SJSA1 (cell line): ENCODE measurements around the gene PFDN4. TPM values are rescaled to one million over a fixed set of nuclear protein-coding genes. Genes with fewer than 3 reads are reported as not detected.

Source experiments
- DNase-seq, 2 experiments: peaks; one replicate each; pipeline ENCODE4 v3.0.0-alpha.2; 2015 to 2020; ENCODE audit warnings: low spot score in 2 of 2, low read depth in 1 of 2
- H3K27ac ChIP-seq: fragments of 250-450 bp; sonication (Bioruptor Pico); 2 replicates; pipeline ENCODE4 v1.5.1; 2020; ENCODE audit warnings: mild to moderate bottlenecking, moderate library complexity
- H3K27me3 ChIP-seq: fragments of 250-450 bp; sonication (Bioruptor Pico); replicated peaks from 2 replicates; pipeline ENCODE4 v1.5.1; 2020; ENCODE audit warnings: mild to moderate bottlenecking, moderate library complexity
- H3K36me3 ChIP-seq: fragments of 250-450 bp; sonication (Bioruptor Pico); 2 replicates; pipeline ENCODE4 v1.5.1; 2020; ENCODE audit warnings: mild to moderate bottlenecking
- H3K4me1 ChIP-seq: fragments of 250-450 bp; sonication (Bioruptor Pico); replicated peaks from 2 replicates; pipeline ENCODE4 v1.6.1; 2021; ENCODE audit warnings: mild to moderate bottlenecking
- H3K4me3 ChIP-seq: fragments of 250-450 bp; sonication (Bioruptor Pico); 2 replicates; pipeline ENCODE4 v1.5.1; 2020; ENCODE audit warnings: mild to moderate bottlenecking
- H3K9me3 ChIP-seq: fragments of 250-450 bp; sonication (Bioruptor Pico); replicated peaks from 2 replicates; pipeline ENCODE4 v1.5.1; 2020; ENCODE audit warnings: mild to moderate bottlenecking
- total RNA-seq: library from RNA; depleted of rRNA; stranded (reverse); fragments of >200 nt; shearing (Covaris generic); gene quantifications from 2 replicates; pipeline ENCODE4 v1.2.3, GENCODE V29; 2014

The PFDN4 gene
- total RNA-seq, 1 experiment from 2014 or later = 135 TPM

DNA sequence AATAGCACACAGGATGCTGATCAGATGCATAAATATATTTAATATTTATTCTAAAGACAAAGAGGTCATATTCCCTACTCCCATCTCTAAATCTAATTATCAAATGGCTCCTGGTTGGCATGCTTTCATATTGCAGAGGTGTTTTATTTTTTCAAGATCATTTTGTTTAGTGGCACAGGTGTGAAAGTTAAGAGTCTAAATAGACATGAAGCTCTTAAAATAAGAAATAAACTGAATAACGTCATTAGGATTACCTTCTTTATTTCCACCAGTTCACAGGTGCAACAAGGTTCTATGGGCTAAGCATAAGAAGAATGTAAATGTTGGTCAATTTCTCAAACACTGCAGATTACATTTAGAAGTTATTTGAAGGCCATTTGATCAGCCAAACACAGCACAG, 27.0 kb upstream of the PFDN4 start:
- no peak overlapping the region for H3K4me3 ChIP-seq
- H3K27ac ChIP-seq = no peak overlapping the region
- H3K4me1 ChIP-seq = no peaks in the 10 kb centered on the region; the same call in 1 of the 2 replicates
- no peaks in the 10 kb centered on the region for H3K36me3 ChIP-seq
- H3K27me3 ChIP-seq = peaks cover 12% of the 10 kb centered on the region
- no peak for DNase-seq
- no peaks in the 10 kb centered on the region for H3K9me3 ChIP-seq

DNA sequence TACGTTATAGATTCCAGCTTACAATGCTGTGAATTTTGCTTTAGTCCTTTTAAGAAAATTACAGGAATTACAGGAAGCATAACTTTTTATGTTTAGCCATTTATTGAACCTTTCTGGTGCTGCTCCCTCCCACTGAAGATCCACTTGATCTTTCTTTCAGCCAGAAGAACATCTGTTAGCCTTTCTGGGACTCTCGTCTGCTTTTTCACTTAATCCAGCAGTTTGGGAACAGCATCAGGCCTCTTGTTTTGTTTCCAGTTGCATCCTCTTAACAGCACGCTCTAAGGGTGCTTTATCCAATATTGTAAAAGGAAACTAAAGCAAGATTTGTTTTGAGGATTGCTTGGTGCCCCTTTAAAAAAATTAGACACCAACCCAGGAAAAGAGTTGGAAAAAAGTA, 23.8 kb upstream of the PFDN4 start:
- H3K36me3 ChIP-seq = no peaks in the 10 kb centered on the region
- H3K27me3 ChIP-seq = peaks cover 3% of the 10 kb centered on the region; the same call in 1 of the 2 replicates
- H3K9me3 ChIP-seq = no peaks in the 10 kb centered on the region
- H3K4me1 ChIP-seq = no peaks in the 10 kb centered on the region
- H3K4me3 ChIP-seq = no peak overlapping the region
- no peak overlapping the region for H3K27ac ChIP-seq
- no peak for DNase-seq

DNA sequence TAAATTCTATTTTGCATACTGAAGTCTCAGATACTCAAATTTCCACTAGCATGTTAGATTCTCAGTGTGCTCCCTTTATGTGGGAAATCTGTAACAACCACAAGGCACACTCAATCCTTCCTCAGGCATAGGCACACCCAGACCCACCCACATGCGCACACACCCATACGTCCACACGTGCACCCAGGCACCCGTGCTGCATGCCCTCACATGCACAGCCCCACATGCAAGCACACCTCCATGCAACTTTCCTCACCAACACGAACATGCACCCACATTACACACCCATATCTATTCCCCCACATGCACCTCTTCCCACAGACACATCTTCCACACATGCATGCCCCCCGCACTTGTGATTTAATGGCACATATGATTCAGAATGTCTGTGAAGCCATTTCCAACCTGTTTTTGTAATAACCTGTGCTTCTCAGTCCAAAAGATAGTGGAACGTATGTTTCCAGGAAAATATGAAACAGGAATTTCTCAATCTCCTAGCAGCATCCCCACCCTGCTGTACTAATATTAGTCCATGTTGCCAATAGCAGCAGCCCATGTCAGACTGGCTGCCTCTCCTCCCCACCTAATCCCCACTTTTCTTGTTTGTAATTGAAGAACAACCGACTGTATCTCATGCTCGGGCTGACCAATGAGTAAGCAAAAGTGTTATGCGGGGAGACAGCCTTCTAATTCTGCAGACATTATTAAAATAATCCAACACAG, 22.8 kb upstream of the PFDN4 start:
- no peak overlapping the region for H3K4me3 ChIP-seq
- no peaks in the 10 kb centered on the region for H3K9me3 ChIP-seq
- H3K27me3 ChIP-seq = peaks cover 3% of the 10 kb centered on the region; the same call in 1 of the 2 replicates
- no peak for DNase-seq
- H3K36me3 ChIP-seq = no peaks in the 10 kb centered on the region
- H3K27ac ChIP-seq = no peak overlapping the region
- no peaks in the 10 kb centered on the region for H3K4me1 ChIP-seq

DNA sequence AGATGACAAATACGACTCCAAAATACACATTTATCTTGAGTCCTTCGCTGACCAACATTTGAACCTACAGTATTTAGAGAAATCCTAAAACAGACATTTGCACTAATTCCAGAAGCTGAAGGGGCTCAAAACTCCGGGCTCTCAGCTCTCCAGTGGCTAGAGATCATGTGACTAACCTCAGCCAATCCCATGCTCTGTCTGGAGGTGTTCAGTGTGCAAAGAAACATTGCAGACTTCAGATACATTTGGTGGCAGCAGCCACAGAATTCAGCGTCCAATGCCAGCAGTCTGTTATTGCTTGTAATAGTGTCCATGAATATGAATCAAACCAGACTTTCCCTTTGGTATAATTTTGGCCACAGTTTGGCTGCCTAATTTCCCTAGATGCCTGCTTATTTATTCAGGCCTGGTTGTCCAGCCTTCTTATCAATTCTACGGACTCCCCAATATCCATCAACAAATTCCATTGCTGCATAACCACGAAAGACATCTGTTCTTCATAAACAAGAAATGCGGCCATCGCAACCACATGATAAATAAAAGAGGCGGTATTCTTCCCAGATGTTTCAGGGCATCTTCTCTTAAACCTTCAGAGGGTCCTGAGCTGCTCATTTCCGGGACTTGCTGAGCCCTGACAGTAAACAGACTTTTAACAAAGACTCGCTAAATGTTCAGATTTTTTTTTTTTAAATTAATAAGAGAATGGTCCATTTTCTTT, 19.6 kb upstream of the PFDN4 start:
- DNase-seq = no peak
- Histone ChIP-seq H3K9me3 (no peaks in the 10 kb centered on the region), H3K27ac (no peak overlapping the region), H3K36me3 (no peaks in the 10 kb centered on the region), H3K4me3 (no peak overlapping the region), H3K4me1 (no peaks in the 10 kb centered on the region), H3K27me3 (no peaks in the 10 kb centered on the region; the same call in 1 of the 2 replicates)

DNA sequence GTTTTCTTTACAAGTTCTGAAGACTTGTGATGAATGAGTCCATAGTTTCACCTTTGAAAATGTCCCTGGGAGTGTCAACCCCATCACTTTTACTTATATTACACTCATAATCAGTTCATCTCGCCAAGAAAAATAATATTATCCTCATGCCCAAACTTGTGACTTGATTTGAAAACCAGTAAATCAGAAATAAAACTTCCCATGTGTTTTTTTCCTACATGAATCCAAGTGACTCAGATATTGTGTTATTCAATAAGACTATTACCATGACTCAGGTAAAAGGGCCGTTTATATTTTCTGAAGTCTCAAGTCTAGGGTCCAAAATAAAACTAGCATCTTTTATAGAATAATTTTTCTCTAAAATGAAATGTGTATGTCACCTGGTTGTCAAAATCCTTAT, 18.3 kb upstream of the PFDN4 start:
- Histone ChIP-seq H3K4me3 (no peak overlapping the region), H3K36me3 (no peaks in the 10 kb centered on the region), H3K4me1 (no peaks in the 10 kb centered on the region), H3K27ac (no peak overlapping the region), H3K27me3 (no peaks in the 10 kb centered on the region; the same call in 1 of the 2 replicates), H3K9me3 (no peaks in the 10 kb centered on the region)
- no peak for DNase-seq

DNA sequence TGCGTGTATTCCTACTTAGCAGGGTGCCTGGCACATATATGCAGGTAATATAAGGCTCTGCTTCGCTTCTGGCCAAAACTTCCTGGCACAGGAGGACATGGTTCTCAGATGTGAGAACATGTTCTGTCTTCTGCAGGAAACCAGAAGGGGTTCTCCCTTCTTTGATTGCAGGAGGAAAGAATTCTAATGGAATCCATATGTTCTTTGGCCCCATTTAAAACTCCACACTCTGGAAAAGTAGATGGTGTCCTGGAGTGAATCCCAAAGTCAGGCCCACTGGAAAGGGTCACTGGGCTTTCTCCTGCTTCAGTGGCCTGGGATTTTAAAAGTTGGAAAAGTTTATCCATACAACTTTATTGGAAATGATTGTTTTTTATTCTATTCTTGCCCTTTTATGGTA, 17.7 kb upstream of the PFDN4 start:
- H3K36me3 ChIP-seq = no peaks in the 10 kb centered on the region
- H3K27me3 ChIP-seq = no peaks in the 10 kb centered on the region; the same call in 1 of the 2 replicates
- H3K4me1 ChIP-seq = no peaks in the 10 kb centered on the region
- H3K27ac ChIP-seq = no peak overlapping the region
- H3K9me3 ChIP-seq = no peaks in the 10 kb centered on the region
- no peak overlapping the region for H3K4me3 ChIP-seq
- no peak for DNase-seq

DNA sequence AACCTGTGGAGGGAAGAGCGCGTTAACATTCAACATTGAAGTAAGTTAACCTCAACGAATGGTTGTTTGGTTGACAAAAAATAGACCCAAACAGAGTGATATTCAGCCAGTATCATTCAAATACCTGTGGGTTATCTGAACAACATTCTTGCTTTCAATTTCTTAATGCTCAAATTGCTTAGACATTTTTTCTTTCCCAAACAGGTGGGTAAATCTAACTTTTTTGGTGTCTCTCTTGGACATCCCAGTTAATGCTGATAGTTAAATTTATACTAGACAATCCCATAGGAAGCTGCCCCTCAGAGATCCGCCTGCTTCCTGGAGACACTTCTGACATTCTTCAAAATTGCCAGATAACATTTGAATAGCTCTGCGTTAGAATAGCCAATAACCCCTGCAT, 14.1 kb upstream of the PFDN4 start:
- Histone ChIP-seq H3K27me3 (no peaks in the 10 kb centered on the region; the same call in 1 of the 2 replicates), H3K4me1 (no peaks in the 10 kb centered on the region), H3K9me3 (no peaks in the 10 kb centered on the region), H3K36me3 (no peaks in the 10 kb centered on the region), H3K27ac (no peak overlapping the region), H3K4me3 (no peak overlapping the region)
- no peak for DNase-seq

DNA sequence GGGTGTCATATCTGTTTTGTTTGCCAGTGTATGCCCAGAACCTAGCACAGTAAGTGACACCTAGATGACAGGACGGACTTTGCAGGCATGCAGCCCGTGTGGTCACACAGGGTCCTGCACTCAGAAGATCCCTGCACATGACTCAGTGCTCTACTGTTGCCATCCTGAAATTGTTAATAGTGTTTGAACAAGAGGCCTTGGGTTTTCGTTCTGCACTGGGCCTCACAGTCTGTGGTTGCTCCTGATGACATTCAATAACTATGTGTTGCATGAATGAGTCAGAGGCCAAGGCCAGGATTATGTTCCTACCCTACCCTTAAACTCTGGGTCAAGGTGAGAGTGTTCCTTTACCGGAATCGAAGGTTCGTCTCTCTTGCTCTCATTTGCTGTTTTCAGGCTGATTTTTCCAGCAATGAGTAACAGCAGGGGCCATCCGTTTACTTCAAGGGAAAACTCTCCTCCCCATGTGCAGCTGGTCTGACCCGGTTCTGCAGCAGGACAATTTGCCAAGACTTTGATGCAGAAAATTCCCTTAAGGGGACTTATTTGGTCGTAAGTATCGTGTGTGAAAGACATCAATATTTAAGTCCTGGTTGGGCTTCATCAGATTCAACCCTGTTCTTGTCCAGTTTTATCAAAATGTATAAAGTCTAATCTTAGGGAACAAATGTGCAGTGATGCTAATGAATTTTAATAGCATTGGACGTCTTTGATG, 13.0 kb upstream of the PFDN4 start:
- H3K4me1 ChIP-seq = no peaks in the 10 kb centered on the region
- no peaks in the 10 kb centered on the region for H3K27me3 ChIP-seq
- no peak for DNase-seq
- H3K4me3 ChIP-seq = no peak overlapping the region
- H3K36me3 ChIP-seq = no peaks in the 10 kb centered on the region
- H3K27ac ChIP-seq = no peak overlapping the region
- no peaks in the 10 kb centered on the region for H3K9me3 ChIP-seq

DNA sequence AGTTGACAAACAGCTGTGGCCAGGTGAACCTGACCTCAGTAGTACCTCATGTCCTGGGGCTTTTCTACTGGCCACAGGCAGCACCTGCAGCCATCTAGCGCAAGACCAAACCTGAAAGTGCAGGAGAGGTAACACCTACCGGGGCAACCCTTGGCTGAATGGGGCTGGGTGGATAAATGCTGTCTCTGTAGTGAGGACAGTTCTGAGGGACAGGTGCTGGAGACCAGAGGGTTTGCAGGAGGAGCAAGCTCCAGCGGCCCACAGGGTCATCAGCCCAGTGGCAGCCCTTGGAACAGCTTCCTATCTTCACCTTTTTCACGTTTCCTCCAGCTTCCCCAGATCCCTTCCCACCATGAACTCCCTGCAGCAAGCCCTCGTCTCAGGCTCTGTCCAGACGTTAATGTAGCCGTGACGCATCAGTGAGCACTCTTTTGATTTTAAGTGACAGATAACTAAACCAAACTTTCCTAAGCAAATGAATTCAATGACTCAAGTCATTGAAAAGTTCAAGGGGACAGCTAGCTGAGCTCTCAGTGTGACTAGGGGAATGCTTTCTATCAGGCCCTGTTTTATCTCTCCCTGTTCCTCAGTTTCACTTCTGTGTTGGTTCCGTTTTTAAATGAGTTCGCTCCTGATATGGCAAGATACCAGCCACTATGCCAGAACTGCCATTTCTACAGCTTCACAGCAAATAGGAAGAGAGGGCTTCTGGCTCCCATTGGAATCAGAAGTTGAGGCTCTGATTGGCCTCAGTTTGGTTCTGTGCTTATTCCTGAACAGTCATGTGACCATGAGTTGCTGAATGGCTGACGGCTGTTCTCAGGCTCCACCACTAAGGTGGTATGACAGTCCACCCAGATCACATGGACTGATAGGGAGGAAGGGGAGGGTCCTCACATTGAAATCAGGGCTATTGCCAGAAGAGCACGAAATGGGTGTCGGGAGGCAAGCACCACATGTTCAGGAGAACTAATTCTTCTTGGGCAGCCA, 12.1 kb upstream of the PFDN4 start:
- H3K36me3 ChIP-seq = no peaks in the 10 kb centered on the region
- no peaks in the 10 kb centered on the region for H3K9me3 ChIP-seq
- DNase-seq = no peak
- H3K4me3 ChIP-seq = no peak overlapping the region
- no peak overlapping the region for H3K27ac ChIP-seq
- no peaks in the 10 kb centered on the region for H3K4me1 ChIP-seq
- no peaks in the 10 kb centered on the region for H3K27me3 ChIP-seq

DNA sequence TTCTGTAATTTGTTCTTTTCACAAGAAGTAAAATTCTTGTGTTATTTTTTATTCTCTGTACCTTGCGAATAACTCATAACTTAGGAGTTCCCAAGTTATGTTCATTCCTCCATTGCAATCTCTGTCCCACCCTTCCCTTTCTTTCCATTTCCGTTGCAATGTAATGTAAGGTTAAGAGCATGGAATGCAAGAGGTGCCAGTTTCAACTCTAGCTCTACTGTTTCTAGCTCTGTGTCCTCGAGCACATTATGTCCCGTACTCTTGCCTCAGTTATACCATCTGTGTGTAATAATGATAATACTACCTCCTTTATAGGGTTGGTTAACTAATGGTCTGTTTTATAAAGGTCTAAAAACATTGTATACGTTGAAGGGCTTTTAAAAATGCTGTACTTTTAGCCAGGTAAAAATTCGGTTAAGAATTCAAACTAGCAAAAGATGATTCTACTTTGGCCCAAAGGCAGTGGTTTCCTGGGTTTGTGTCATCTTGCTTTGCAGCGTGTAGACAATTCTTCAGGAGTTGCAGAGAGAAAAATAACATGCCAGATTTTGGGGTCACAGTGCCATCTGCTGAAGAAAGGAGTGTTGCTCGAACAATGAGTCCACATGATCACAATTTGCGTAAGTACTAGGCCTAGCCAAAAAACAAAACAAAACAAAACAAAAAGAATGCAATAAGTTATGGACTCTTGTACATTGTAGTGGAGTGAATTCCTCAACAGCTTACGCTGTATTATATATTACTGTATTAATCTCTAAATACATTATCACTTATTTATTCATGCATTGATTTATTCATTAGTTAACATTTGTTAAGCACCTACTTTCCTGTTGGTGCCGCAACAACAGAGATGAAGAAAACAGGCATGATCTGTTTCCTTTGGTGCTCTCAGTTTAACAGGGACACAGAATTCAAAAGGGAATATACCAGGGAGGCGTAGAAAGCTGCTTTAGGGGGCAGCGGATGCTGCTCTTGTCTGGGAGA, 10.0 kb upstream of the PFDN4 start:
- Histone ChIP-seq H3K36me3 (no peaks in the 10 kb centered on the region), H3K4me1 (no peaks in the 10 kb centered on the region)
- DNase-seq = peak in 1 of 2 experiments; percentile 33

DNA sequence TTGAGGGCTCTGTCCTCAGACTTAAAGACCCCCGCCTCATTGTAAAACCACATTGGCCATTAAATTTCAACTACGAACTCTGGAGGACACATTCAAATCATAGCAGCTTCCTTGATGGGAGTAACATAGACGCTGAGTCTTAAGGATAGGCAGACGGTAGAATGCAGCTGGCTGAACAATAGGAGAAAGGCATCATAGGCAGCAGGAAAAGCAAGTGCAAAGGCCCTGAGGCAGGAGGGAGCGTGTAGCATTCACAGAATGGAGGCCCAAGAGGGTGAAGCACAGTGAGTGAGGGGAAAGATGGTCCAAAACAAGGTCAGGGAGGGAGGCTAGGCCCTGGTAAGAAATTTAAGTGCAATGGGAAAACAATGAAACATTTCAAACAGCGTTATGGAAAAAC, 8.6 kb upstream of the PFDN4 start:
- no peaks in the 10 kb centered on the region for H3K36me3 ChIP-seq
- no peak overlapping the region for H3K4me3 ChIP-seq
- no peaks in the 10 kb centered on the region for H3K9me3 ChIP-seq
- no peak for DNase-seq
- H3K27ac ChIP-seq = no peak overlapping the region
- H3K4me1 ChIP-seq = no peaks in the 10 kb centered on the region
- no peaks in the 10 kb centered on the region for H3K27me3 ChIP-seq

More for the DNA sequence above, 10.0 kb upstream of the PFDN4 start:
- Histone ChIP-seq H3K9me3 (no peaks in the 10 kb centered on the region), H3K27me3 (no peaks in the 10 kb centered on the region), H3K4me3 (no peak overlapping the region), H3K27ac (no peak overlapping the region)

DNA sequence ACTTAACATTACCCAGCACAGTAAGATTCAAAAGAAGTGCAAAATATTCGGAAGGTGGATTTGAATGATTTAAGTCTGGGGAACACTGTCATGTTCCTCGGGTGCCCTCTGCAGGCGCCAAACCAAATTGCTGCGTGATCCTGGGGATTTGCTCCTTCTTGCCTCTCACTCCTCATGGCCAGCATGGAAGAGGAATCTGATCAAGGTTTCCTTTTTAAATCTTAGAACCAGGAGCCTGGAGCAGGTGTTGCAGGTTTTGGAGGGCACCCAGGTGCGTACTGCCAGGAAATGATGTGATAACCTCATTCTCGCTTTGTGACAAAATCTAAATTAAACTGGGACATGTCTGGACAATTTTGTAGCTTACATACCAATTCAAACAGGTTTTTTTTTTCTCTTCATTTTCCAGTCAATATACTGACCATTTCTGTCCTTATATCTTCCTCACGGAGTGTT, 8.1 kb upstream of the PFDN4 start:
- no peak overlapping the region for H3K4me3 ChIP-seq
- H3K27ac ChIP-seq = no peak overlapping the region
- DNase-seq = peak; percentile 60 to 69
- H3K9me3 ChIP-seq = no peaks in the 10 kb centered on the region
- no peaks in the 10 kb centered on the region for H3K4me1 ChIP-seq
- no peaks in the 10 kb centered on the region for H3K36me3 ChIP-seq
- no peaks in the 10 kb centered on the region for H3K27me3 ChIP-seq
